Measurements from ENCODE around the gene POLR2C.
A peak's percentile ranks its signal among the peaks of the same experiment; 100 is the strongest.

POLR2C gene

GRCh38 chr16:57504491-57504890, 42.0 kb downstream of the POLR2C start:
- DNase-seq = no peak

GRCh38 chr16:57505169-57505568, 42.7 kb downstream of the POLR2C start:
- DNase-seq = no peak

- DNase-seq = no peak
Measured at GRCh38 chr16:57507136-57508034, 44.9 kb downstream of the POLR2C start.

- DNase-seq = no peak
Measured at GRCh38 chr16:57508035-57508425, 45.6 kb downstream of the POLR2C start.

GRCh38 chr16:57509231-57509923, 46.9 kb downstream of the POLR2C start:
- no peak for DNase-seq

- no peak for DNase-seq
Measured at GRCh38 chr16:57510016-57510871, 47.8 kb downstream of the POLR2C start.

- no peak for DNase-seq
Measured at GRCh38 chr16:57512296-57513001, 50.0 kb downstream of the POLR2C start.

GRCh38 chr16:57513371-57514102, 51.1 kb downstream of the POLR2C start:
- no peak for DNase-seq

- no peak for DNase-seq
Measured at GRCh38 chr16:57514371-57514770, 51.9 kb downstream of the POLR2C start.

GRCh38 chr16:57514791-57515600, 52.5 kb downstream of the POLR2C start:
- DNase-seq = no peak

- no peak for DNase-seq
Measured at GRCh38 chr16:57516176-57516725, 53.8 kb downstream of the POLR2C start.

- DNase-seq = no peak
Measured at GRCh38 chr16:57516773-57517172, 54.3 kb downstream of the POLR2C start.

- DNase-seq = no peak
Measured at GRCh38 chr16:57517397-57518367, 55.2 kb downstream of the POLR2C start.

- no peak for DNase-seq
Measured at GRCh38 chr16:57518520-57518919, 56.0 kb downstream of the POLR2C start.

- no peak for DNase-seq
Measured at GRCh38 chr16:57518922-57519321, 56.4 kb downstream of the POLR2C start.

GRCh38 chr16:57519796-57520360, 57.4 kb downstream of the POLR2C start:
- DNase-seq = peak; percentile 33 to 60
